HG02642 (cell line): ENCODE measurements around the gene FAM53A.

Experiments used
- ATAC-seq: cut with Tn5 transposase; IDR thresholded peaks from one replicate; pipeline ENCODE4 v1.9.1; 2021; ENCODE audit warnings: mild to moderate bottlenecking; ENCODE audit not compliant: unreplicated experiment, poor library complexity

The FAM53A gene

DNA sequence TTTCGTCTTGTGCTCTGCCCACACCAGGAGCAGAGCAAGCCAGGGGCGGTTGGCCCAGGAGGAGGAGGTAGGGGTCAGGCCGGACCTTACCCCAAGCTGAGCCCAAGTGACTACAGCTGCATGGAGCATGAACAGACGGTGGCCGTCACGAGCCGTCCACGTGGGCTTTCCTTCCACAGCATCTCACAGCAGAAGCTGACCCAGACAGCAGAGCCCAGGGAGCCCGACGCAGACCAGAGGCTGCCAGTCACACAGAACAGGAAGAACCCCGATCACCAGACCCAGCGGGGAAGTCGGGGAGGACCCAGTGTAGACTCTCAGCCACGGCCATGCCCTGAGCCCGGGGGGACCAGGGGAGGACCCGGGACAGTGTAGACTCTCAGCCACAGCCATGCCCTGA, 58.0 kb downstream of the FAM53A start:
- no peak for ATAC-seq

DNA sequence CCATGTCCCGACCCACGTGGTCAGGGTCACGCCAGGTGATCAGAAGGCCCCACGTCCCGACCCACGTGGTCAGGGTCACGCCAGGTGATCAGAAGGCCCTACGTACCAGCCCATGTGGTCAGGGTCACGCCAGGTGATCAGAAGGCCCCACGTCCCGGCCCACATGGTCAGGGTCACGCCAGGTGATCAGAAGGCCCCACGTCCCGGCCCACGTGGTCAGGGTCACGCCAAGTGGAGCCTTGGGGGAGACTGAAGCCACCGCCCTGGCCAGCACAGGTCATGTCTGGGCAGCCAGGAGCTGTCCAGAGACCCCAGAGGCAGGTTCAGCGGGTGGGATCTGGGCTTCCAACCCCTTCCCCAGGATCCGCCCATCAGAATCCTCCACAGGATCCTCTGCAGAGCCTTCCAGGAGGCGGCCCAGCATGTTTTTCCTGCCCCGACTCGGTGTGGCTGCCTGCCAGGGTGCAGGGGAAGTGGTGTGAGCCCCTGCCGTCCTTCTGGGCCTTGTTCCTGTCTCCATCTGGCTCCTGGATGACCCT, 58.4 kb downstream of the FAM53A start:
- ATAC-seq, result no peak

DNA sequence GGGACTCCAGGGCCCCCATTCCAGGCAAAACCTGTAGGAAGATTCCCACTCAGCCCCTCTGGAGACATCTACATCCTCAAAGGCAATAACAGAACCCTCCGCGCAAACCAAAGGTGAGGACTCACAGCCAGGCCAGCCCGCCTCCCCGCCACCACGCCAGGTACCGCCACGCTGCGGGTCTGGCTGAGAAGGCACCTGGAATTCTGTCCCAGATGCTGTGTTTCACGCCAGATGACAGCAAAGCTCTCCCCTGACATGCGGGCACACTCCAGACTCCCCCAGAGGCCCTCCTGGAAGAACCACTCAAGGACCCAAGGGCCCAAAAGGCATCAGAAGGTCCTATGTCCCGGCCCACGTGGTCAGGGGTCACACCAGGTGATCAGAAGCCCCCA, 59.6 kb downstream of the FAM53A start:
- no peak for ATAC-seq

DNA sequence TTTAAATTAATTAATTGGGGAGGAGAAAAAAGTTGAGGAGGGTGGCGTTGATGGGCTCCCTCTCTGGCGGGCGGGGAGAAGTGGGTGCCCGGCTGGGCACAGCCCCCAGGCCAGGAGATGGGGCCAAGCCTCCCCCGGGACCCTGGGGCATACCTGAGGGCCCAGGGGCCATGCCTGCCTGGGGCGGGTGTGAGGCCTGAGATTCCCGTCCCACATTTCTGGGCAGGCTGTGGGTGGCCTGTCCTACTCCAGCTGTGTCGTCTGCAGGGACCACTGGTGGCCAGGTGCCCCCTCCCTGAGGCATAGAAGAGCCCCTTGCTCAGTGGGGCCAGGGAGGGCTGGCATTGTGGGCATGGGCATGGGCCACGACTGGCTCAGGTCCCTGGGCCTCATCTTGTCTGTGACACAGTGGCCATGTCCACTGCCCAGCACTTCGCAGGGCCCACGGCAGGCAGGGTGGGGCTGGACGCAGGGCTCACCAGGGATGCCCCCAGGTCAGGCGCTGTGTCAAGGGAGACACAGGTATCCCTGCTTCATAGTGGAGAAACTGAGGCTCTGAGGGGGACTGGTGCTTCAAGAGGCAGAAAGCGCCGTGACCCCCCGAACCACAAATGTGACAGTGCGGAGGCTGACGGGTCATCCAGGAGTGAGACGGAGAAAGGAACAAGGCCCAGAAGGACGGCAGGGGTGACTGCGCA, 60.1 kb downstream of the FAM53A start:
- no peak for ATAC-seq

DNA sequence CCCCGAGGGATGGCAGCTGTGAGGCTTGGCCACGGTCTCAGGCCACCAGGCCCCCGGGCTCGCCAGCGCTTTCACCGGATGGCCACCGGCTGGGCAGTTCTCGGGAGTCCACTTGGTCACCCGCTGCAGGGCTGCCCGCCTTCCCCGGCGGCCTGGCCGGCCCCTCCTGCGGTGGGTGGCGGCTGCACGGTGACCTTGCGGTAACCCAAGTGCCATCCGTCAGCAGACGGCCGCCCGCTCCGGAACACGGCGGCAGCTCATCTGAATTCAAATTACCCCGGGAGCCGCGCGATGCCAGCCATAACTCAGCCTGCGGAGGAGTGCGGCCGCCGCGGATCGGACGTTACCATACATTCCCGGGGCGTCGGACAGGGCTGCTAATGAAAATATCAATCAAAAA, 60.7 kb downstream of the FAM53A start:
- no peak for ATAC-seq

DNA sequence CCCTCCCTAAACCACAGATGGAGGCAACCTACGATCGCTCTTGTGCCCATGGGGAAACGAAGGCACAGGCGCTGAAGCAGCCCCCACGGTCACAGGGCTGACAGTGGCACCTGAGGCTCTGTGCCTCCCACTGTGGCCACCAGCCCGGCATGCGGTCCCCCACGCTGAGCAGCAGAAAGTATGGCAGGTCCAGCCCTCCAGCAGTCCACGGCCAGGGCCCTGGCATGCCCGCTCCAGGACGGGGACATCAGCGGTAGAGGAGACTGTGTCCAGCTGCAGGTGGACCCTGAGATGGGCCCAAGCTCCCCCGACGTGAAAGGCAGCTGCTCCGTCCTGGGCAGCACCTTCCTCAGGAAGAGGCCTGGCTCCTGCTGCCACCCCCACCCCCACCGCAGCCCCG, 61.2 kb downstream of the FAM53A start:
- no peak for ATAC-seq

DNA sequence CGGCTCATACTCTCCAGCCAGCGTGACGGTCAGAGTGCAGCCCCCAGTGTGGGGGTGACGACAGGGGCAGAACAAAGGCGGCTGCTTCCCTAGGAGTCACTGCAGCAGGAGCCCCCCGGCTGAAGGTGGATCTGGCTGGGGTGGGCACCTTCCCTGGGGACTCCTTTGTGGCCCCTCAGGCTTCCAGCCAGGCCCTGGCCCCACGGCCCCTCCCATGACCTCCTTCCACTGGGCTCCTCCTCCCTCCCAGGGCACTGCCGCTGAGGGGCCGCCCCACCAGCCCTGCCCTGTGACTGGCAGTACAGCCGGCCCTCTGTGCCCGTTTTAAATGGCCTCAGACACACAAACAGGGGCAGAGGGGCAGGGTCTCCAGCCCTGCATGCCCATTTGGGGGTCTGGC, 61.9 kb downstream of the FAM53A start:
- no peak for ATAC-seq

DNA sequence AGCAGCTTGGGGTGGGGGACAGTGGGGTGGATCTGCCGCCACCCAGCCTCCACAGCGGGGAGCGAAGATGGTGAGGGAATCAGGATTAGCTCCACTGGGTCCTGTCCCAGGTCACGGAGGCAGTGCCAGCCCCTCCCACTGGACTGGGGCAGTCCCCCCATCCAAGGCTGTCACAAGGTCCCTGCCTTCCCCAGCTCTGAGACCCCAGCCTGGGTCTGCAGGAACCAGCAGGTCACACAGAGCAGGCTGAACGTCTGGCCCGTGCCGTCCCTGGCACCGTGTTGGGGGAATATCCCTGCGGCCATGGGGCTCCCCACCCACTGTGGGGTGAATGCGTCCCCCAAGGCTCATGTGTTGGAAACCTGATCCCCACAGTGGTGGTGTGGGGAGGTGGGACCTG, 62.6 kb downstream of the FAM53A start:
- ATAC-seq, result no peak

DNA sequence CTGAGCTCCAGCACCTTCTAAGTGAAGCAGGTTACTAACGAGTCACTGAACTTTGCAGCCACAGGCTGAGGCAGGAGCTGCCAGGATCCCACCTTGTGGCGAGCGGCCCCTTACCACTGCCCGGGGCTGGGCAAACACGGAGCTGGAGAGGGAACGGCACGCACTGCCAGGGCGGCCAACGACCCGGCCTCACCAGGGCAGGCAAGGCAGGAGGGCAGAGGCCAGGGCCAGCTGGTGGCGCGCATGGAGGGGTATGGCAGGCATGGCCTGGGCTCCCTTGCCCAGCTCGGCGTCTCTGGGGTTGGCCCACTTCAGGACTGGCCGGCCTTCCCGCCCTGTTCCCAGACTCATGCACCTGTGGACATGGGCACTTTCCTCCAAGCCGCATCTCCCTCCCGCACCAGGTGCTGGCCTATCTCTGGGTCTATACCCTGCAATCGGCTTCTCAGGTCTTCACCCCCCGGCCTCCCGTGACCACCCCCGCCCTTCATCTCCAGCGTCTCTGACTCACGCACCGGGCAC, 64.9 kb downstream of the FAM53A start:
- ATAC-seq, result no peak

DNA sequence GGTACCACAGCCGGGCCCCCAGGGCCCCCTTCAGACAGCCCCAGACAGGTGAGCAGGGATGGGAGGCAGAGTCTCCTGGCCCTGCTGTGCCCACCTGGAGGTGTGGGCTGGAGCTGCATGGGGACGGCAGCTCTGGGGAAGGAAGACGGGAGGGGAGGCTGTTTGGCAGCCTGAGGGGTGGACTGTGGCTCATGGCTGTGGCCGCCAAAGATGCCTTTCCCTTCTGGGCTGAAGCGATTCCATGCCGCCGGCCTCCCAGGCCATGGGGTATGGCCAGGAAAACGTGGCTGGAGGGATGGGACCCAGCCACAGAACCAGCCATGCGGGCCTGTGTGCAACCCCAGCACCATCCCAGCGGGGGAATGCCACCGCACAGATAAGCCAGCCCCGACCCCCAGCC, 65.7 kb downstream of the FAM53A start:
- no peak for ATAC-seq

DNA sequence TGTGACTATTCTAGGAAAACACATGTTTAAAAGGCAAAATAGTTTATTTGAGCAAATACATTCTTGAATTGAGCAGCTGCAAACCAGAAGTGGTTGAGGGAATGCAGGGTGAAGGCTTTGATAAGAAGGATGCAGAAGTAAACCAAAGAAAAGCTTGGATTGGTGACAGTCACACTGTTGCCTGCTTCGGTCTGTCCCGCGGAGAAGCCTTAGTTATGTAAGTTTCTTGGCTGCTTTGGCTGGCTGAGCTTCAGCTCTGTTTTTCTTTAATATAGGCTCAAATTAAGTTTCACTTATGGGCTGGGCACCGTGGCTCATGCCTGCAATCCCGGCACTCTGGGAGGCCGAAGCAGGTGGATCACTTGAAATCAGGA, 67.6 kb downstream of the FAM53A start:
- ATAC-seq, result no peak

DNA sequence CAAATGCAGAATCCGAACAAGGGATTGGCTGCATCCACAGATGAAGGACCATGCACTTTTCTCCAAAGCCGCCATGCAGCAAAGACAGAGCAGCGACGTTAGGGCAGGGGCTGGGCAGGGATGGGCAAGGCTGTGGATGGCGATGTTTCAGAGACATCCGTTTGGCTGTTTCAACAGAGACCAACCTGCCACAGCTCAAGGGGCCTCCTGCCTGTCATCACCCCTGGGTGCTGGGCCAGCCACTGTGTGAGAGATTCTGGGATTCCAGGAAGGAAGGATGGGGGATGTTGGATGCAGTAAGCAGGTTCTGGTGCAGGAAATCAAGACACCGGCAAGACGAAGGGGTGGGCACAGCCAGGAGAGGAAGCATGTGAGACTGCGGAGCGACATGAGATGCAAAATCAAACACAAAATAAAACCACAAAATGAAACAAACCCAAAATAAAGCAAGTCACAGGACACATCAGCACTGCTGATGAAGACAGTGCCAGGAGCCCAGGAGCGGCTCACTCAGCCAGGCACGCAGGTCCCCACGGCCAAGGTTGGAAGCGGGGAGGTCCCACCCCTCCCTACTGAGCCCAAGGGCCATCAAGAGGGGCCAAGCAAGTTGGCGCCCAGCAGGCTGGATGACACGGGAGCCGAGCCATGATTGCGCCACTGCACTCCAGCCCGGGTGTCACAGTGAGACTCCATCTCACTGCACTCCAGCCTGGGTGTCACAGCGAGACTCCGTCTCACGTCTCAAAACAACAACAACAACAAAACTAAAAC, 68.1 kb downstream of the FAM53A start:
- ATAC-seq, result no peak

DNA sequence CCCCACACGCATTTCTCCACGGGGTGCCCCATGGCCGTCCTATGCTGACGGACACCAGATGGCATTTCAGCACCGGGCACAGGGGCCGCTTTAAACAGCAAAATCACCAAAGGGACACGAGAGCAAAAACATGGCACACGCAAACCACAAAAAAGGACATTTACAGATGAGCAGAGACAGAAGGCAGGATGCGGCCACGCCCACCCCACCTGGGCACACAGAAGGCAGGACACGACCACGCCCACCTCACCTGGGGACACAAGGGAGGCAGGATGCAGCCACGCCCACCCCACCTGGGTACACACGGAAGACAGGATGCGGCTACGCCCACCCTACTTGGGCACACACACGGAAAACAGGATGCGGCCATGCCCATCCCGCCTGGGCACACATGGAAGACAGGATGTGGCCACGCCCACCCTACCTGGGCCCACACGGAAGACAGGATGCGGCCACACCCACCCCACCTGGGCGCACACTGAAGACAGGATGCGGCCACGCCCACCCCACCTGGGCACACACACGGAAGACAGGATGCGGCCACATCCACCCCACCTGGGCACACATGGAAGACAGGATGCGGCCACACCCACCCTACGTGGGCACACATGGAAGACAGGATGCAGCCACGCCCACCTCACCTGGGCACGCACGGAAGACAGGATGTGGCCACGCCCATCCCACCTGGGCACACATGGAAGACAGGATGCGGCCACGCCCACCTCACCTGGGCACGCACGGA, 69.1 kb downstream of the FAM53A start:
- no peak for ATAC-seq

DNA sequence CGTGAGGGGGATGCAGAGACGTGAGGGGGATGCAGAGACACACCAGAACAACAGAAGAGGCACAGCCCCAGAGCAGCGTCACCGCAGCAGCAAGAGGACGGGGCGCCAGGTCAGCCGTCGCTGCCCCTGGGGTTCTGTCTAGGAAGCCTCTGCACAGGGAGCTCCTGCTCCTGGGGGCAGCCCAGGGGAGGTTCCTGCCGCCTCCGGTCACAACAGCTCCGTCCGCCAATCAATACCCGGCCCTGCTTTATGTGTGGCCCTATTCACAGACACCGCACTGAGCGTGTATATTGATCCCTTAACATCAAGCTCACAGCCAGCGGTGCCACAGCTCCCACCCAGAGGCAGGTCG, 69.6 kb downstream of the FAM53A start:
- no peak for ATAC-seq

DNA sequence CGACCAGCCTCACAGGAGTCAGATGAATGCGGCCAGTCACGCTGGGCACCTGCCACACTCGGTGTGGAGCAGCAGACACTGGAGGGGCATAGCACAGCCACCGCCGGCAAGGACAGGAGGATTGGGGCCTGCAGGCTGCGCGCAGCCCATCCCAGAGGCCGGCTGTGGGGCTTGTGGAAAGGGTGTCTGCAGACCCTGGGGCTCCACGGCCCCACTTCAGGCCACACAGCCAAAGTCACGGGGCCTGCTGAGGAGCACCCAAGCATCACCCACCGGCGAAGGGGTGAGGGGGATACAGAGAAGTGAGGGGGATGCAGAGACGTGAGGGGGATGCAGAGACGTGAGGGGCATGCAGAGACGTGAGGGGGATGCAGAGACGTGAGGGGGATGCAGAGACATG, 70.1 kb downstream of the FAM53A start:
- ATAC-seq, result no peak

DNA sequence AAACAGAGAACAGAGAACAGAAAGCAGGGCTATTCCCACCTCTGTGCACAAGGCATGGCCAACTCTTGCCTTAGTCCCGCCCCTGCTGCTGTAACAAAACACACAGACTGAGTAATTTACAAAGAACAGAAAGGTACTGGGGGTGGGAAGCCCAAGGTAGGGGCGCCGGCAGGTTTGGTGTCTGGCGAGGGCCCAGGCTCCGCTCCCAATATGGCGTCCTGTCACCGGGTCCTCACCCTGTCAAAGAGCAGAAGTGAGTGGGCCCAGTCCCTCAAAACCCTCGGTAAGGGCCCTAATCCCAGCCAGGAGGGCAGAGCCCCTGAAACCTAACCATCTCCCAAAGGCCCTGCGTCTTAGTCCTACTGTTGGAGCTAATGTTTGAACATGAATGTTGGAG, 71.0 kb downstream of the FAM53A start:
- ATAC-seq, result no peak

DNA sequence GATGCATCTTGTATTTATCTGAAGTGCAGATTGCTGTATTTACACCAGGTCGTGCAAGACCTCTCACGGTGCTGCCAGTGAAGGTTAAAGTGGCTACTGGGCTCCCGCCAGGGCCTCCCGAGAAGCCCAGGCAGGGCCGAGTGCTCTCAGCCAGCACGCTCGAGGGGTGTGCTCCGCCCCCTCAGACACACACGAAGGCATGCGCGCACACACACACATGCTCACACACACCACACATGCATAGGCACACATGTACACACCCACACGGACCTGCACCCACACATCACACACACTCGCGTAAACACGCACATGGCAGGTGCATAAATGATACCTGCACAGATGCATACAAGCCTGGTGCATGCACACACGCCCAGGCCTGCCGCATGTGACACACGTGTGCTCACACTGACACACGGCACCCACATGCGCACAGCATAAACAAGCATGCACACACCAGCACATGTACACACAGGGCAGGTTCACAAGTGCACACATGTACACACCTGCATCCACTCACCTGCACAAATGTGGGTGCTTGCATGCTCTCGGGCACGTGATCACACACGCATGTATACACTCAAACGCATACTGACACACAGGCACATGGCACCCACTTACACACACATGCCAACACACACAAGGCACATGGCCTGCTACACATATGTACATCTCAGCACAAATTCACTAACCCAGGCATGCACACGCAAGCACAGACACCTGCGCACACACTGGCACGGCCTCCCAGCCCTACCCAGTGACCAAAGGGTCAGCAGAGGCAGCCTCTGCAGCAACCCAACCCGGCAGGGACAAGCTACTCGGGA, 71.6 kb downstream of the FAM53A start:
- no peak for ATAC-seq

DNA sequence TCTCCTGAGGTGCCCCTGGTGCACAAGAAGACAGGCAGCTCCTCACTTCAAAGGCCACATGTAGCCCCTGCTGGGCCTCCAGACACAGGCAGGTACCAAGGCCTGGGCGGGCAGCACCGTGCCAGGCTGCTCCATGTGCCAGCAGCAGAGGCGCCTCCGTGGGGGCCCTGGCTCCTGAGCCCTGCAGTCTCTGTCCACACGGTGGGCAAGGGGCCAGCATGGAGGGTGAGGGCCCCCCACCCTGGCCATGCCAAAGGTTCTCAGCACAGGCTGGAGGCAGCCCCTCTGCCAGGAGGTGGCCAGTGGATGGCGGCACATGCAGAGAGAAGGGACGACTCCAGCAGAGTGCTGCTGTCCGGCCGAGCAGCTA, 72.6 kb downstream of the FAM53A start:
- no peak for ATAC-seq

DNA sequence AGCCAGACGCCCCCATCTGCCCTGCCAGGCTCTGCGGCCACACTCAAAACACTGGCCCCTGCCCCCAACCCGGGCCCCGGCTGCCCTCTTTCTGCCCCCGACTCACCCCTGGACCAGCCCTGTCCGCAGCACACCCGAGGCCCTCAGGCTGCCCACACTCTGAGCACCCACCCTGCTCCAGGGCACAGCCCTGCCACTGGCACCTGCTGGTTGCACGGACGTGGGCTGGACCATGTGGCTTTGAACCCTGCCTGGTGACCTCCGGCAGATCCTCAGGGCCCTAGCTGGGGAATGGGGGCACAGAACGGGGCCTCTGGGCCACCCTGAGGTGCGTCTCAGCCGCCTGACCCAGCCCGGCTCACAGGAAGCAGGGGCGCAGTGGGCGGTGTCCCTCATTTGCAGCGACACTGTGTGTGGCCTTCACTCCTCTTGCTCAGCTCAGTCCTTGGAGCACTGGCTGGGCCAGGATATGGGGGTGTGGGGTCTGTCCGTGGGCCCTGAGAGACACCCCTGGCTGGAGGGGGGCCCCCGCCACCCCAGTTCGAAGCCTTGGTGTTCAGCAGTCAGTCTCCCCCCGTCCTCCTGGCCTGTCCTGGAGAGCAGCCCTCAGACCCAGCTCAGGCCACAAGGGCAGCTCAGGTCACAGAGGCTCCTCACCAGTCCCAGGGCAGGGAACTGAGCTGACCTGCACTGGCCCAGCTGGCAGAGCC, 73.2 kb downstream of the FAM53A start:
- no peak for ATAC-seq
